Skeletal muscle satellite cell (primary cell): Measurements from ENCODE around the gene DUSP22.

Experiments used
- H3K27me3 ChIP-seq: 2 replicates; pipeline ENCODE4 v1.7.0; 2013; ENCODE audit warnings: low read length; ENCODE audit not compliant: control insufficient read depth, insufficient read depth
- H3K36me3 ChIP-seq: 2 replicates; pipeline ENCODE4 v1.7.0; 2013; ENCODE audit warnings: mild to moderate bottlenecking, control low read depth, low read length; ENCODE audit not compliant: insufficient read depth
- H3K4me1 ChIP-seq: 2 replicates; pipeline ENCODE4 v1.7.0; 2013; ENCODE audit warnings: low read length; ENCODE audit not compliant: control insufficient read depth, insufficient read depth
- H3K4me2 ChIP-seq: 2 replicates; pipeline ENCODE4 v1.7.0; 2013; ENCODE audit warnings: mild to moderate bottlenecking, low read length
- H3K4me3 ChIP-seq: 2 replicates; pipeline ENCODE4 v1.7.0; 2013; ENCODE audit warnings: low read length
- H3K9ac ChIP-seq: 2 replicates; pipeline ENCODE4 v1.7.0; 2013; ENCODE audit warnings: mild to moderate bottlenecking, low read depth, low read length, moderate library complexity
- H3K9me3 ChIP-seq: replicated peaks from 2 replicates; pipeline ENCODE4 v1.7.0; 2013; ENCODE audit warnings: mild to moderate bottlenecking, control low read depth, low read length

Gene DUSP22

DNA sequence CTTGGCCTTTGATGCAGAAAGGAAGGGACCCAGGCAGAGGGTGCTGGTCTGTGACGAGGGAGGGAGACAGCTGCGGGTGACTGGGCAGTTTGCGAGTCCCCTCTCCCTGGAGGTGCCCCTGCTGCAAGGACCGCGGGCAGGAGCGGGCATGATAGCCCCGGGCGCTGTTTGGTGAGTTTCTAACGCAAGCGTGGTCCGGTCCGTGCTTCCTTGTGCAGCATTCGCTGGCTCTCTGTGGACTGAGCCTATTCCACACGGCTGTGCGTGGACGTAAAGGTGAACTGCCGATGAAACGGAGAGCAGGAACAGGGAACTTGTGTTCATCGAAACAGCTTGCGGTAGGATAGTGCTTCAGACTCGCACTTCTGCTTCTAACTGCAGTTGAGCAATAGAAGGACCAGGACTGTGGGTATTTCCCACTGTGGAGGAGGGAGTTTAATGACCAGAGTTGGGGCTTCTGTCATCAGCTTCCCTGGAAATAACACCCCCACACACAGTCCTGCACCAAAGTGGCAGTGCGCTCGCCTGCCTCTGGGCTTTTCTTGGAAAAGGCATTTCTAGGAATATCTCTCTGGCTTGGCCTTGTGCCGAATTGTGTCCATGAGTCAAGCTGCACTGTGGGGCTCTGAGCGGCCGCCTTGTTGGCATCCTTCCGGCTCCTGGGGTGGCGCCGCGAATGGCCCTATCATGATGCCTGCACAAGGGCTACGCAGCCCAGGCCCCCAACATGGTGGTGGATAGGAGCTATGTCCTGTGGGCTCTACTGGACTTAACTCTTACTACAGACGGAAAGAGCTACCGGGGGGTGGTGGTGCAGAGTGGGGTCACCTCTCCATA lies 48.9 kb downstream of the DUSP22 start:
- no peak overlapping the region for H3K9ac ChIP-seq

DNA sequence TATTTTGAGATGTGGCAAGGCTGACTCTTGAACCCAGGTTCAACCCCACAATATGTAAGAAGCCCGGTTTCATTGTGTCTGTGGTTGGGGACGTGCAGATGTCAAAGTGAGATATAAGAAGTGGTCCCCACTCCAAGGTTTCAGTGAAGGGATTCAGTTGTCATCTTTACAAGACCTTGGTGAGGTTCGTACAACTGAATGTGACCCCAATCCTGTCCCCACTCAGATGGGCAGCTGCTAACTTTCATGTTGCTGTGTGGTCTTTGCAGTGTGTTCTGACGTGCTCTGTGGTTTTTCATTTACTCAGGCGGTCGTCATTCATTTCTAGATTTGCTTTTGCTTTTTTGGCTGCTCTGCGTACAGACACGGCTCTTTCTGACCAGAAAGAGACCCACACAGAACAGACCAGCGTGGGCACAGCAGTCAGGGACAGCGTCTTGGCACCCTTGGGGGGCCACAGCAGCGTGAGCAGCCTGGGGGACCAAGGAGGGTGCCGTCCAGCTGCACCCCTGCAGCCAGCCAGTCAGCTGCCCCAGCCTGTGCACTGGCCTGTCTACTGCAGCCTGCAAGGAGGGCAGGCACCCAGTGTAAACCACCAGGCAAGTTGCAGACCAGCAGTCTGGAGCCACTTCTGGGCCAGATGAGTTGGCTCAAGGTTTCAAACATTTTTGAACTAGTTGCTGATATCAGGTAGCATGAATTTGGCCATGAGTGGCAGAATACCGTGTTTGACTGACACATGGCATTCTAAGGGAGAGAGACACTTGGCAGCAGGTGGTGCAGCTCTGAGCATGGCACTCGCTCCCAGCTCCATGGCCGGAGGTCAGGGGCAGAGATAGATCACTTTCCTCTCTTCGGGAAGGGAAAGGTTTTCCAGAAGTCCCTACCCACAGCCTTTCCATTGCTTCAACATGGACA lies 49.9 kb downstream of the DUSP22 start:
- H3K27me3 ChIP-seq = no peaks in the 10 kb centered on the region
- H3K4me1 ChIP-seq = peaks cover 6% of the 10 kb centered on the region
- H3K36me3 ChIP-seq = no peaks in the 10 kb centered on the region
- H3K9ac ChIP-seq = no peak overlapping the region
- H3K4me3 ChIP-seq = no peak overlapping the region
- H3K9me3 ChIP-seq = no peaks in the 10 kb centered on the region
- no peak overlapping the region for H3K4me2 ChIP-seq

More for the DNA sequence above, 48.9 kb downstream of the DUSP22 start:
- H3K4me2 ChIP-seq = no peak overlapping the region
- H3K9me3 ChIP-seq = no peaks in the 10 kb centered on the region
- no peaks in the 10 kb centered on the region for H3K36me3 ChIP-seq
- H3K4me1 ChIP-seq = peaks cover 5% of the 10 kb centered on the region
- H3K27me3 ChIP-seq = no peaks in the 10 kb centered on the region
- no peak overlapping the region for H3K4me3 ChIP-seq

DNA sequence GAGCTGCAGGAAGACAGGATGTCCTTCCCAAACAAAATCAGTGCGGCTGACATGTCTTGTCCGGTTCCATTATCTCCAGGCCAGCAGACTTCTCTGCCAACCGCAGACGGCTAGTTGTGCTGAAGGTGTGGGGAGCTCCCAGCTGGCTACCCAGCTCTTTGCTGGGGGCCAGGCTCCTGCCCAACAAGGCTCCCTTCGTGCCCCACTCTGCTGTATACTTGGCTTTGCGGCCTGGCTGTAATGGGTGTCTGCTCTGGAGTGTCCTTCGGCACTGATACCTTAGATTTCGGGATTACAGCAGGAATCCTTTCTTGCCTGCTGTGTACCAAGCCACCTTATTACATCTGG lies 50.5 kb downstream of the DUSP22 start:
- no peak overlapping the region for H3K4me2 ChIP-seq
- peaks cover 4% of the 10 kb centered on the region for H3K36me3 ChIP-seq
- H3K9me3 ChIP-seq = no peaks in the 10 kb centered on the region

DNA sequence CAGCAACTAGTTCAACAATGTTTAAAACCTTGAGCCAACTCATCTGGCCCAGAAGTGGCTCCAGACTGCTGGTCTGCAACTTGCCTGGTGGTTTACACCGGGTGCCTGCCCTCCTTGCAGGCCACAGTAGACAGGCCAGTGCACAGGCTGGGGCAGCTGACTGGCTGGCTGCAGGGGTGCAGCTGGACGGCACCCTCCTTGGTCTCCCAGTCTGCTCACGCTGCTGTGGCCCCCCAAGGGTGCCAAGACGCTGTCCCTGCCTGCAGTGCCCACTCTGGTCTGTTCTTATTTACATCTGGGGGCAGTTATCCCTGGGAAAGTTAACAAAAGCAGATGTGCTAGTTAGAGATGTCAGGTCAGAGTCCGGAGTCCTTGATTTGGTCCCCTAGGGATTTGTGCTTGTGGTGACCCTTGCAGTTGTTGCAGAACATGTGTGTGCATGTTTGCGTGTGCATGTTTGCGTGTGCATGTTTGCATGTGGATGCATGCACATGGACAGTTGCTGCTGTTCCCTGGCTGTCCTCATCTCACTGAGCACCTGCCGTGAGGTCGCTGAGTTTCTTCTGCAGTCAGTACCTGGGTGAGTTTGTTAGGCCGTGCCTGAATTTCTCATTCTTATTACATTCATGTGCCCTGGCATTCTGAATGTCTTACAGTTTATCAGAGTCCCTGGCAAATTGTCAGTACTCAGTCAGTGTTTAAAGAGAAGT lies 51.1 kb downstream of the DUSP22 start:
- Histone ChIP-seq H3K4me1 (peaks cover 6% of the 10 kb centered on the region), H3K4me3 (no peak overlapping the region), H3K9ac (no peak overlapping the region), H3K27me3 (no peaks in the 10 kb centered on the region), H3K36me3 (peaks cover 6% of the 10 kb centered on the region), H3K9me3 (no peaks in the 10 kb centered on the region), H3K4me2 (no peak overlapping the region)

More for the DNA sequence above, 50.5 kb downstream of the DUSP22 start:
- Histone ChIP-seq H3K9ac (no peak overlapping the region), H3K4me3 (no peak overlapping the region), H3K27me3 (no peaks in the 10 kb centered on the region), H3K4me1 (peaks cover 6% of the 10 kb centered on the region)

DNA sequence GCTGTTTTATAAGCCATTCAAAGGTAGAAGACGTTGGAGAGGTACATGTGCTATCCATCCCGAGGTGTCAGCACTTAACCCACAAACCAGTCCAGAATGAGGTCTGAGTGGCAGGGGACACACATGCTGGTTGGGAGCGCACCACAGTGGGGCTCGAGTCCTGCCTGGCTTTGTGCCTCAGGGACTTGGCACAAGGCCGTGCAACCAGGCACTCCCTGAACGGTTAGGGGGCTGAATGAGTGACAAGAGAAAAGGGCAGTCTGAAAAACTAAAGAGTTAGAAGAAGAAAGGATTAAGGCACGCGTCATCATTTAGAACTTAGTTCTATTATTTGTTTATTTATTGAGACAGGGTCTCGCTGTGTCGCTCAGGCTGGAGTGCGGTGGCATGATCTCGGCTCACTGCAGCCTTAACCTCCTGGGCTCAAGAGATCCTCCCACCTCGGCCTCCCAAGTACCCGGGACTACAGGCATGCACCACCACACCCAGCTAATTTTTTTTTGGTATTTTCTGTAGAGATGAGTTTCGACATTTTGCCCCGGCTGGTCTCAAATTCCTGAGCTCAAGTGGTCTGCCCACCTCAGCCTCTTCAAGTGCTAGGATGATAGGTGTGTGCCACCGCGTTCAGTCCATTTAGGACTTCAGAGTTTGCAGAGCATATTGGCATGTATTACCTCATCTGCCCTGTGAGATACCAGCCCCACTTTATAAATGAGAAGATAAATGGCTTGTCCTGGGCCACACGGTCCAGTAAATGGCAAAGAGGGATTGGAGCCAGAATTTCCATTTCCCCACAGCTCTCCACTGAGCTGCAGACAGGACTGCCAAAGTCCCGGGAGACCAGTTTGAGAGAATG lies 51.9 kb downstream of the DUSP22 start:
- H3K4me3 ChIP-seq = no peak overlapping the region
- no peaks in the 10 kb centered on the region for H3K9me3 ChIP-seq
- no peak overlapping the region for H3K9ac ChIP-seq
- H3K4me2 ChIP-seq = no peak overlapping the region
- H3K36me3 ChIP-seq = peaks cover 13% of the 10 kb centered on the region
- no peaks in the 10 kb centered on the region for H3K27me3 ChIP-seq
- peaks cover 6% of the 10 kb centered on the region for H3K4me1 ChIP-seq

DNA sequence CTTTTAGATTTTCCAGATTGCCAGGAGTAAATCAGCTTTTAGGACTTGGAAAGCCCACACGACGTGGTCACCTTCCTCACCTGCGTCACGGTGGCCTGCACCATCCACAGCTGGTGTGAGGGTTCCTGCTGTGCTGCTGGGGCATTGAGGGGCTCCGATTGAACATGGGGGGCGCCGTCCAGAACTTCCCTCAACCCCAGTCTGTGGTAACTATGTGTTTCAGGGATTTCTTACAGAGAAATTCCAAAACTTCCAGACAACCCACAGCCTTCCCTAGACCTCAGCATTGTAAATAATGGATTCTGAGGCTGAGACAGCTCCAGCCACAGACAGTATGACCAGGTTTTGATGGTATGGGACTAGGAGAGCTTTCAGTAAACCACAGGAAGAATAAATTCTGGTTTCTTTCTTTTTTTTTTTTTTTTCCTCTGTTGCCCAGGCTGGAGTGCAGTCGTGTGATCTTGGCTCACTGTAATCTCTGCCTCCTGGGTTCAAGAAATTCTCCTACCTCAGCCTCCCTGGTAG lies 52.6 kb downstream of the DUSP22 start:
- Histone ChIP-seq H3K4me3 (no peak overlapping the region), H3K36me3 (peaks cover 13% of the 10 kb centered on the region), H3K4me1 (peaks cover 6% of the 10 kb centered on the region), H3K9ac (no peak overlapping the region), H3K9me3 (no peaks in the 10 kb centered on the region), H3K27me3 (no peaks in the 10 kb centered on the region), H3K4me2 (no peak overlapping the region)

DNA sequence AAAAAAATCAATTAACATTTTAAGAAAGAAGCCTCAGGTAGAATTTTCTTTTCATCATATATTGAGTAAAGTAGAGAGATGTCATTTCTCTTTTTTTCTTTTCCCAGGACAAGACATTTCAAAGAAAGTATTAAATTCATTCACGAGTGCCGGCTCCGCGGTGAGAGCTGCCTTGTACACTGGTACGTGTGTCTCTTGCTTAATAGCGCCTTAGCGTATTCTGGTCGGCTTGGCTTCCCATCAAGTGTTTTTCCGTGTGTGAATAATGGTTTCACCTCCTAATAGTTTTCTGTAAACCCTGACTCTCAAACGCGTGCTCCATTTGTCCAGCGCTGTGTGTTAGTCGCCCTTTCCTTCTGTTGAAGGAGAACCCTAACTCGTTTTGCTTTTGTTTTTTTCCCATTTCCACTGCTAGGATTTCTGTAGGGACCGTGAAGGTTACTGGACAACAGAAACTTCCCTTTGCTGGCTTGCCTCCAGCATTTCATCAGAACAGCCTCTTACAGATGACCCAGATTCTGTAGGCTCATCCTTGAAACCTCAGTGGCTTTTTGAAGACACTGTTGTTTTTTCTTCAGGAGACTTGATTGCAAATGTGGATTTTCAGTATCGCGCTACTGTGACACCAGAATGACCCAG lies 53.6 kb downstream of the DUSP22 start:
- H3K9me3 ChIP-seq = no peaks in the 10 kb centered on the region
- no peak overlapping the region for H3K4me3 ChIP-seq

DNA sequence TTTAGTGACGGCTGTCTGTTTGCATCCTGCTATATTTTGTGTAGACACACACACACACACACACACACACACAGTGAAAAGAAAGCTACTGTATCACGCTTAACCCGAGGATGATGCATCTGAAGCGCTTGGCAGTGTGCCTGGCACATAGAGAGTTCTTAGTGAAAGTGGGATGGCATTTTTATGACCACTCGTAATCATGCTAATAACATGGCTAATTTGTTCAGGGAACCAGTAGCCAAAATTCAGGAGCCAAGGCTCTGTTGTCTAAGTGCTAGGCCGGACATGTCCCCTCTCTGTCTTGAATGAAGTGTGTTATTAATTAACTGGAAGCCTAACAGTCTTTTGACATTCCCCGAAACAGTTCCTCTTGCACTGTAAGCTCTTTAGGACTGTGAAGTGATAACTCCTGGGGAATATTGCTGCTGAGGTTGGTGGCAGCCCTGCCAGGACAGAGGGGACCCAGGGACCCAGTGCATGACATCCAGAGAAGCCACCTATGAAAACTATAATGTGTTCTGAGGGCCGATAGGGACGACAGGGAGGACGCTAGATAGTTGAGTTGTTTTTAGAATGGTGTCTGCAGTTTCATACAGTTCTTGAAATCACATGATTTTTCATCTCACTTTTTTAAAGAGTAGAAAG lies 54.2 kb downstream of the DUSP22 start:
- Histone ChIP-seq H3K36me3 (peaks cover 13% of the 10 kb centered on the region), H3K9me3 (no peaks in the 10 kb centered on the region), H3K4me1 (peaks cover 6% of the 10 kb centered on the region), H3K27me3 (no peaks in the 10 kb centered on the region), H3K4me2 (no peak overlapping the region), H3K9ac (no peak overlapping the region), H3K4me3 (no peak overlapping the region)

More for the DNA sequence above, 53.6 kb downstream of the DUSP22 start:
- H3K36me3 ChIP-seq = peaks cover 13% of the 10 kb centered on the region
- peak overlapping the region; percentile 5 for H3K4me2 ChIP-seq
- no peaks in the 10 kb centered on the region for H3K27me3 ChIP-seq
- no peak overlapping the region for H3K9ac ChIP-seq
- H3K4me1 ChIP-seq = peaks cover 6% of the 10 kb centered on the region

DNA sequence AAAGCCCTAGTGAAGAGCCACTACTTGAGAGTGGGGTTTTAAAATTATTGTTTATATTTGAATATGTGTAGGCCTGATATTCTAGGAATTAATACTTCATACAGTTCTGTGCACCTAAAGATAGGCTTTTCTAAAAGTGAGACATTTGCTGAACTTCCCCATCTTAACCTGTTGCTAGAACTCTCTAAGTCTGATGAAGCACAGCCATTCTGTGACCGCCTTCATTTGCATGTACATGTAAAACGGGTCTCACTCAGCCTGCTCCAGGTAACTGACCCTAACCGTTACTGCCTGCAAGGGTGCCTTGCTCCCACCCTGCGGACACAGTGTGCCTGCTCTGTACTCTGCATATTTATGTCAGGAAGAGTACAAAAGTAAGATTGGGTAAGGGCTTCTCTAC lies 54.9 kb downstream of the DUSP22 start:
- H3K4me3 ChIP-seq = no peak overlapping the region
- H3K36me3 ChIP-seq = peaks cover 13% of the 10 kb centered on the region
- H3K9me3 ChIP-seq = no peaks in the 10 kb centered on the region
- no peak overlapping the region for H3K4me2 ChIP-seq
- no peaks in the 10 kb centered on the region for H3K27me3 ChIP-seq
- H3K9ac ChIP-seq = no peak overlapping the region
- peaks cover 6% of the 10 kb centered on the region for H3K4me1 ChIP-seq
